Activated T-helper 9 cell treated with anti-CD3 and anti-CD28 coated beads, Interleukin-2, amount 50 U/mL, for 16 hours (primary cell): ENCODE data around the gene SH2D3C.
"Not testable (repeated sequence)": the region's sequence is repeated elsewhere in the genome, so short reads cannot be mapped to it uniquely, and the experiment has no call there.

Experiments
- DNase-seq: peaks from one replicate; pipeline ENCODE4 v3.0.0-alpha.2; 2020; ENCODE audit warnings: low read depth

Gene SH2D3C

DNA sequence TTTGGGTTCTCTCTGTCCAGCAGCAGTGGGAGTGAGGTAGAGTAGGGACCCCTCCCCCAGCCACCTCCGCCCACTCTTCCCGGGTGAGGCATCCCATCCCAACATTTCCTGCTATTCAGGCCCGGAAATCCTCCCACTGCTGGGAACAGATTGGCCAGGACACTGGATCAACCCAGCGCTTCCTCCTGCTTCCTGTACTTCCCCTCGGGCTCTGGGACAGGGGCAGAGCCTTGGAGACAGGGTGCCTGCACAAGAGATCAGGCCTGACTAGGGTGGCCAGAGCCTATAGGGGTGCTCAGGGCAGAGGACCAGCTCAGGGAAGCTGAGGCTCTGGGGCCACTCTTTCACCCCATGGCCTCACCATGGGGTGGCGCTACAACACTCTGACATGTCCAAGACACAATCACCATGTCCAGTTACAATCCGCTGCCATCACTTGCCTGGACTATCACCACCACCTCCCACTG lies 14.5 kb downstream of the SH2D3C start:
- no peak for DNase-seq

DNA sequence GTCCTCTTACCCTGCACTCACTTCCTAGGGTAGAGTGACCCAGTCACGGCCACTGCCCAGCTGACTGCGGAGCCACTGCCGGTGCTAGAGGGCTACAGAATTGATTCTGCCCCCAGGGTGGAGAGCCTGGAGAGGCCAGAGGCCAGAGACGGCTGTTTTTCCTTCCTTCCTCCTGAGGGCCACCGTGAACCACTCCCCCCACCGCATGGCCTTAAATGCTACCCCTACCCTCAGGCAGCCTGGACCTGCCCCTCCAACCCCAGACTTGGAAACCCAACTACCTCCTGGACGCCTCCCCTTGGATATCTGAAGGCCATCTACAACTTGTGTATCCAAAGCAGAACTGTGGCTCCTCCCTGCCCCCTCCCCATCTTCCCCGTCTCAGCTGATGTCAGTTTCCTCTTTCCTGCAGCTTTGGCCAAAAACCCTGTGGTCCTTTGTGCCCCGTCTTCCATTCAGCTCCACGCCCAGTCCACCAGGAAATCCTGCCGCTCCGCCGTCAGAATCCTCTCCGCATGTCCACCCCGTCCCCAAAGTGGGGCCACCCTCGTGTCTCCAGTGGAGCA lies 16.3 kb downstream of the SH2D3C start:
- no peak for DNase-seq

DNA sequence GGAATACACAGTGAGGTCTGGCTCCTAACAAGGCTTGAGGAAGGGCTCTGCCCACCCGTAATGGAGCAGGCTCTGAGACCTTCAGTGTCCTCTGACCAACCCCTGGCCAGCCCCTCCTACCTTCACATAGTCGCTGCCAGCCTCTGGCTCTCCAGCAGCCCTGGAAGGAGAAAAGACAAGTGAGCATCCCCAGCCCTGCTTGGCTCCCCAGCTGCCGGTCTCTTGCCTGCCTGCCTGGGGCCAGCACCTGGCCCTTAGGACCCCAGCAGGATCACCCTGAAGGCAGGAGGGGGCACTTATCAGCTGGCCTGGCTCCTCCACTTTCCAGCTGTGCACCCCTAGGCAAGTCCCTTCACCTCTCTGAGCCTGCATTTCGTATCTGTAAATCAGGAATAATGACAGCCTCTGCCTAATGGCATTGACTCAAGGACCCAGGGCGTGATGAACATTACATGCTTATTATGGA lies 16.9 kb downstream of the SH2D3C start:
- DNase-seq: no peak

DNA sequence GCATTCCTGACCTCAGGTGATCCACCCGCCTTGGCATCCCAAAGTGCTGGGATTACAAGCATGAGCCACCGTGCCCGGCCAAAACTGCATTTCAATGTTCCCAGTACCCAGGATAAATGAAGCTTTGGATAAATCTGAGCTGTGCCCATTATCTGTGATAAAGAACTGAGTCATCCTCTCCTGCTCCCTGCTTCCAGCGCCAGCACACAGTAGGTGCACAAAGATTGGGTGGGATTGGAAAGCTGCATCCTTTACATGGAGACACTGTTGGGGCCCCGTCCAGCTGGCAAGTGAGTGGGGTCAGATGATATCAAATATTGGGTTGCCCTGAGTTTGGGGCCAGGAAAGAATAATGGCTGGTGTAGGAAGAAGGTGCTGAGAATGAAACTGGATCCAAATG lies 17.4 kb downstream of the SH2D3C start:
- no peak for DNase-seq

DNA sequence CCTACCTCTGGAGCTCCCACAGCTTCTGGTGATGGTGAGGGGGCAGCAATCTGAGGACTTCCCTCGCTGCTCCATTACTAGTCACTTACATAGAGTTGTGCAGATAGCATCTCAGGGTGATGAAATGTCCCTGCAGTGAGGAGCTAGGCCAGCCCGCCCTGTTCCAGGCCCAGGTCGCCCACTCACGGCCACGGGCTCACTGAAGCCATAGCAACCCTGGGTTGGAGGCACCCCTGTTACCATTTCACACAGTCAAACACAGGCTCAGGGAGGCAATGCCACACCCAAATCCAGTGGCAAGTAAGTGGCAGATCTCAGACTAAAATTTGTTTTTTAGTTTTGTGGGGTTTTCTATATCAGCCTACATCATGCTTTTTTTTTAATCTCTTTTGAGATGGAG lies 19.6 kb downstream of the SH2D3C start:
- DNase-seq: no peak

DNA sequence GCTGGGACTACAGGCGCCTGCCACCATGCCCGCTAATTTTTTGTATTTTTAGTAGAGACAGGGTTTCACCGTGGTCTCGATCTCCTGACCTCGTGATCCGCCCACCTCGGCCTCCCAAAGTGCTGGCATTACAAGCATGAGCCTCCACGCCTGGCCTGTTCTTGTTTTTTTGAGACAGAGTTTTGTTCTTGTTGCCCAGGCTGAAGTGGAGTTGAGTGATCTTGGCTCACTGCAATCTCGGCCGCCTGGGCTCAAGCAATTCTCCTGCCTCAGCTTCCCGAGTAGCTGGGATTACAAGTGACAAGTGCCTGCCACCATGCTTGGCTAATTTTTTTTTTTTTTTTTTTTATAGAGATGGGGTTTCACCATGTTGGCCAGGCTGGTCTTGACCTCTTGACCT lies 21.7 kb downstream of the SH2D3C start:
- DNase-seq: not testable (repeated sequence)

DNA sequence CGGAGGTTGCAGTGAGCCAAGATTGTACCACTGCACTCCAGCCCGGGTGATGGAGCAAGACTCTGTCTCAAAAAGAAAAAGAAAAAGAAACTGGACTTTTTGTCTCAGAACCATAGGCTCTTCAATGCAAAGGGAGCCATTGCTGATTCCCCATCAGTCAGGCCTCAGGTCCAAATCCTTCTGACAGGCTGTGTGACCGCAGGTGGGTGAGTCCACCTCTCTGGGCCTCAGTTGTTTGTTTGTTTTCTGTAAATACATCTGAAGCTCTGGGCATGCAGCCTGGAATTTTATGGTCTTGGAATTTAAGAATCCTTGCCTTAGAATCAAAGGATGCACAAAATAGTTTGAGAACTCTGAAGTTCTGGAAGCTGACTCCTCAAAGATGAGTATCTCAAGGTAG lies 22.2 kb downstream of the SH2D3C start:
- no peak for DNase-seq

DNA sequence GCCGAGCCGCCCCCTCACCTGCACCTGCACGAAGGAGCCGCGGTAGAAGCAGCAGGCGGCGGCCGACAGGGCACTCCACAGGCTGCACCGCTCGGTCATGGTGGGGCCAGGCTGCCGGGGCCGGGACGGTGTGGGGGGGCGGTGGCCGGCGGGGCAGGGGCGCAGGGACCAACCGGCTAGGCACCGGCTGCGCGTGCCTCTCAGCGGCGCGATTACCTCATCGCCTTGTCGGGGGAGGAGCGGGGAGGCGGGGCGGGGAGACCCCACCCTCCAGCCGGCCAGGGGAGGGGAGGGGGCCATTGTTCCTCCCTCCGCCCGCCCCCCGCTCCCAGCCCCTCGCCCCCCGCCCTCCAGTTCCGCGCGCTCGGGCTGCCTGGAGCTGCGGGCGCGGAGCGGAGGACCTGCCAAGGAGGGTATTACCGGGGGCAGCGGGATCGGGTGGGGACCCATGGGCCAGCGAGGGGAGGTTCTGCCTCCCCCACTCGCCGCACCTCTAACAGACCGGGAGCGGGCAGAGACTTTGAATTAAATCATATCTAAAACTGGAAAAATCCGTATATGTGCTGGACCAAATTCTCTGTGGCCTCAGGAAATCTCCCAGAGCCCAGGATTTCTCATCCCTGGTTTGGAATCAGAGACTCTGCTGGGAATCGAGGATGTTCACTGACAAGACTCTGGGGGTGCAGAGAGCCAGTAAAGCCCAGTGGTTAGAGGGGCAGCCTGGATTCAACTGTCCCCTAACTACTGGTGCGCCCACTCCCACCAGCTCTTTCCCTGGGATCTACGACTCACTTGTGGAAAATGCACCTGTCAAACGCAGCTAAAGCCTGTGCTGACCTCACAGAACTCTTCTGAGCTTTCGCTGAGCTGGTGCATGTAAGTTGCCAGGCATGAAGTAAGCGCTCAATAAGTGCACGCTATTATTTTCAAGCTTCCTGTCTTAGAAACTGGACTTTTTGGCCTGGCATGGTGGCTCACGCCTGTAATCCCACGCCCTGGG lies 23.1 kb downstream of the SH2D3C start:
- DNase-seq: no peak

DNA sequence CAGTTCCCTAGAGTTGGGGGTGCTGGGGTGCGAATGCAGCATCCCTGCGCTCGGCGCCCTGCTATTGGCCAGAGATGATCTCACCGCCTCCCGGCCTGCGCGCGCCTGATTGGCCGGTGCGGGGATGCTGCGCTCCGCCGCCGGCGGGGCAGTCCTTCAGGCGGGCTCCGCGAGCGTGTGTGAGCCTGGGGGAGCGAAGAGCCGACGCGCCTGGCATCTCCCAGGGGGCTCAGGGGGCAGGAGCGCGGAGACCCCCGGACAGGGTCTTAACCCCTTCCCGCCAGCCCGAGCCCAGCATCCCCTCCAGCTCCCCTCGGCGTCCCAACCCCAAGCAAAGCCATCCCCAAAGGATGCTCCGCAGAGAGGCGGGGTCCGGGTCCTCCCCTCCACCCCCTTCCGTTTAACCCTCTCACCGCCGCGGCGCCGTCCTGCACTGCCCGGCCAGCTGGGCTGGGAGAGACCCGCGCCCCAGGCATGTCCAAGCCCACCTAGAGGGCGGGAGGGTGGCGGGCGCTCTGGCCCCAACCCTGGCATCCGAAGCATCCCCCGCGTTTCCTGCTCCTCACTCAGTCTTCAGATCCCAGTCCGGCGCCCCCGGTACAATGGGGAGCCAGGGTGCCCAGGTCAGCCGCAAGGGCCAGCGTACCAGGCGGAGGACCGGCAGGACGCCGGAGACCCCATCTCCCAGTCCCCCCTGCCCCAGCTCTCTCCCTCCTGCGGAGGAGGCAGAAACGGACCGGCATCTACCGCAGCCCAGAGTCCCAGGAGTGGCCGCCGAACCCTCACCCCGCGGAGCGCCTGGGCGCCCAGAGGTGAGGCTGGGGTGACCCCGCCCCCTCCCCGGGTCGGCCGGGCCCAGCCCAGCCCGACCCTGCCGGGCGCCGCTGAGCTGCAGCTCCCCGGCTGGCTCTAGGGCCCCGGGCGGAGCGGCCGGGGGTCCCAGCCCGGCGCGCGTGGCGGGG lies 24.1 kb downstream of the SH2D3C start:
- DNase-seq: no peak

DNA sequence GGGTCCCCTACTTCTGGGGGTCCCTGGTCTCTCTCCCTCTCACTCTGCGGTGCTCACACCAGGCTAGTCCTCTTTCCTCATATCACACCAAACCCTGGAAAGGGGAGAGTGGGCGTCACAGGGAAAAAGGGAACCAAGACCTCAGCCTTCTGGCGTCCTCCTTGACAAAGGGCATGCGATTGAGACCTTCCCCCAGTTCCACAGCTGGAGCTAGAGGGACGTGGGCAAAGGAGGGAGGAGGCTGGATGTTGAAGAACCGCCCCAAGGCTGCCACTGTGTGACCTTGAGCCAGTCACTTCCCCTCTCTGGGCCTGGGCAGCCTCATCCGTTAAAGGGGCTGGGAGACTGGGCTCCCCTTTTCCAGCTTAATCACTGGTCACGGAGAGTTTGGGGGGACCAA lies 24.8 kb downstream of the SH2D3C start:
- no peak for DNase-seq

DNA sequence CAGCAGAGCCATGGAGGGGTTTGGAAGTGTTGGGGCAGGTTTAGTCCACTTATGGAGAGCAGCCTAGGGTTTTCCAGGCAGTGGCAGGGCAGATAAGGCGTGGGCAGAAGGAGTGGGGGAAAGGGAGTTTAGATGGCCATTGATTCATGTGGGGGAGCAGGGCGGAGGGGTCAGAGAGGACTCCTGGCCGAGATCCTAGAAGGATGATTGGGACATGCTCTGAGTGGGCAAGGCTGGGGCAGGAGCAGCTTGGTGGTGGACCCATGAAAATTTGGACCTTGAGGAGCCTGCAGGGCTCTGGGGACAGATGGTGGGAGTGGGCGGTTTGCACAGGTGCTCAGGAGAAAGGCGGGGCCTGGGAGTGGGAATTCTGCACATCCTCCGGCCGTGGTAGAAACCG lies 25.3 kb downstream of the SH2D3C start:
- no peak for DNase-seq

DNA sequence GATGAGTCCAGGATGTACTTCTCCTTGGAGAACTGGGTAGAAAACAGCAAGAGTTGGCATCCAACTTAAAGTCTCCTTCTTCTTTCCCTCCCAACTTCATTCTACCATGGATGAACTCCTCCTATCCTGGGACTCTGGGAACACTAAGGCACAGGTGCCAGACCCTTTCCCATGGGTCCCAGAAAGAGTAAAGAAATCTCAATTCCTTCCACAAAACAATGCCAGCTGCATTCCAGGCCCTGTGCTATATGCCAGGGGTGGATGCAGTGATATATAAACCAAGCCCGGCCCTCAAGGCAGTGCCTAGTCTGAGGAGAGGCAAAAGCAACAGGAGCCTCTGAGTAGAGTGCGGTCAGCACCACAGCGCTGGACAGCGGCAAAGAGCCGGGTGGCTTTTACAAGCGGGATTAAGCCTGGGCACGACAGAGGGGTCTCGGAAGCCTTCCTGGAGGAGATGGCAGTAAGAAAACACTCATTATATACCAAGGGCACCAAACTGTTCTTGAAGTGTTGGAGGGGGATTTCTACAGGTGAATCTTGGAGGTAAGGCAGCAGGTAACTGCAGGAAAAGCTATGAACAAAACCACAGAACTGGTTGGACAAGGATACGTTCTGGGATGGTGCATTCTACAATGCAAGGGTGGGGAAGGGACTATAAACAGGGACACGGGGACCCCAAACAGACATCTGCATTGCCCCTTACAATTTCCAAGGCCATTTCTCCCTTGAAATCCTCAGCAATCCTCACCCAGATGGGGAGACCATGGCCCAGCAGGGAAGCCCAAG lies 27.0 kb downstream of the SH2D3C start:
- DNase-seq: no peak

DNA sequence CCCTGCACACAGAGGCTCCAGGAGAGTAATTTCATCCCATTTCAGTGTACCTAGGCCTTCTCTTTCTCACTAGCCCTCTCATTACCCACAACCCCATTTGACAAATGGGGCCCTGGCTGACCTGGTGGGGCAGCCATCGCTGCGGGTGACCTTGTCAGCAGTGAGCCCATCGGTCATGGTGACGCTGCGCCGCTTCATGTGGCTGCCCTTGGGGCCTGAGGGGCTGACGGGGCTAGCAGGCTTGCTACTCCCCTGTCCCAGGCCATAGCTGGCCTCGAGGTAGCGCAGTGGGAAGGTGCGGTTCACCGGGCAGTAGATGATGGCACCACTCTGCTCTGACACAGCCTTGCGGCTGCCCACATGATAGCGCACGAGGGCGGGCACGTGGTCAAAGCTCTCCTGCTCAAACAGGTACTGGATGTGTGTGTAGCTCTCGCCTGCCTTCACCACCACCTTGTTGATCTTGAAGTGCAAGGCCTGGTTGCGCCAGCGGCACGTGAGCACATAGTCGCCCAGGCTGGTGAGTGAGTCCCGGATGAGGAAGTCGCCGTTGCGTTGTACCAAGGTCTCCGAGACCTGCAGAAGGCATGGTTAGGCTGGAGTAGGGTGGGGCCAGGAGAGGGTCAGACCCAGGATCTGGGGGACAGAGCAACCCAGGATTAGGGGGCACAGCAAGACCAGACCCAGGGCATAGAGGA lies 29.2 kb downstream of the SH2D3C start:
- DNase-seq: no peak

DNA sequence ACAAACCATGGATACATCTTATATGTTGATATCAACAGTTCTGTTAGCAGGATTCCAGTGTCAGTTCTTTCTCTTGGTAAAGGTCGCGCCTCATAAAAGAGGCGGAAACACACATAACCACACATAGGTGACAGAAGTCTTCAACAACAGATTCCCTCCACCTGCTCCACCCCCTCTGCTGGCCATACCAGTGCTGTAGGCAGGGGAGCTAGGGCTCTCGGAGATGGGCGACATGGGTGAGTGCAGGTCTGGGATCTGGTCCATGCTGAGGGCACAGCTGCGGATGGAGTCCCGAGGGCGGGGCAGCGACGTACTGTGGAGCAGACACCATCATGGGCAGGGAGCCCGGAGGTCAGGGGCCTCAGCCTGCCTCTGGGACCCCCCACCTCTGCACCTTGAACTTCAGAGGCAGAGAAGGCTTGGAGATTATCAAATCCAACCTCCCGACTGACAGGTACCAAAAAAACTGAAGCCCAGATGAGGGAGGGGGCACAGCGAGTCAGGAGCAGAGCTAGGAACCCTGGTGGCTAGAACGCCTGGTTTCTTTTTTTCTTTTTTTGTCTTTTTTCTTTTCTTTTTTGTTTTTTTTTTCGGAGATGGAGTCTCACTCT lies 31.4 kb downstream of the SH2D3C start:
- no peak for DNase-seq

DNA sequence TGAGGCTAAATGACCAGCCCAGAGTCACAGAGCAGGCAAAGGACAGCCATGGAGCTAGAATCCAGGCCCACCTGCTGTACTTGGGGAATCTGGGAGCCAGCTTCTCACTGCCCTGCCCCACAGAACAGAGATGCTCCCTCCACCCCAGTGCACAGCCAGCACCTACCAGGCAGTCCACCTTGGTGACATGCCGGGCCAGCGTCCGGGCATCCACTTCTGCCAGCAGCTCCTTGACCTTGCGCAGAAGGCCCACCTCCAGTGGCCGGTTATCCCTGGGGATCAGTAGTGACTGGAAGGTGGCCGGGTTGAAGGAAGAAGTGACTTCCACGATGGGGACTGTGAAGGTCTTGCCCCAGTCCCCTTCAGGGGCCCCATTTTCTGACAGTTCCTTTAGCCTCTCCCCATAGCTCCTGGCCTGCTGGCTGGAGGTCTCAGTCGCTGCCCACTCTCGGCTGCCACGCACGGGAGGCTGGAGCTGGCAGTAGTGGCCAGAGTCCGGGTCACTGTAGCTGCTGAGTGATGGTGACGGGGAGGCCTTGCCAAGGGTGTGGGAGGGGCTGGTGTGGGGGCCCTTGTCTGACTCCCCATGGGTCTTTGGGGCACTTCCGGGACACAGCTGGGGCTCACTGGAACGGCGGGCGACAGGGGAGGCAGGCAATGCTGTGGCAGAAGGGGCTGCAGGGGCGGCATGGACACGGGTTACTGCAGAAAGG lies 33.9 kb downstream of the SH2D3C start:
- no peak for DNase-seq

DNA sequence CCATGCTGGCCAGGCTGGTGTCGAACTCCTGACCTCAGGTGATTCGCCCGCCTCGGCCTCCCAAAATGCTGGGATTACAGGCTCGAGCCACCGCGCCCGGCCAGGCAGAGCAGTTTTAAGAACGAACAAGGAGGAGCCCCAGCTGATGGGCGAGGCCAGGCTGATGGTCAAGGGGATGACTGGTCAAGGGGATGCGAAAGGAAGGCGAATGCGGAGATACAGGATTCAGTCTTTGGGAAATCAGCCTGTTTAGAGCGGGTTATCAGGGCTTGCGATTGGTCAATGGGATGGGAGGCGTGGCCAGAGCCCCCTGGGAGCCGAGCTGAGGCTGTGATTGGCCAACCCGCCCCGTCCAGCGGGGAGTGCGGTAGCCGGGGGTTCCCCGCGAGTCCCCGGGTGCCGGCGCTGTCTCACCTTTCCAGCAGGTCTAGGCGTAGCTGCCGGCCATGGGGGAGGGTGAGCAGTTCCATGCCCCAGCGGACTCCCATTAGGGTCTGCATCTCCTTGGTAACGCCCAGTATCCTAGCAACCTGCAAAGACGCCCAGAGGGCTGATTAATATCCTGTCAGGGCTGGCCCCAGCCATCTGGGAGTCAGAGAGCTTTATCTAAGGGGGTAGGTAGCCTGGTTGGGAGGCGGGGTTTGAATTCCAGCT lies 35.9 kb downstream of the SH2D3C start:
- no peak for DNase-seq

DNA sequence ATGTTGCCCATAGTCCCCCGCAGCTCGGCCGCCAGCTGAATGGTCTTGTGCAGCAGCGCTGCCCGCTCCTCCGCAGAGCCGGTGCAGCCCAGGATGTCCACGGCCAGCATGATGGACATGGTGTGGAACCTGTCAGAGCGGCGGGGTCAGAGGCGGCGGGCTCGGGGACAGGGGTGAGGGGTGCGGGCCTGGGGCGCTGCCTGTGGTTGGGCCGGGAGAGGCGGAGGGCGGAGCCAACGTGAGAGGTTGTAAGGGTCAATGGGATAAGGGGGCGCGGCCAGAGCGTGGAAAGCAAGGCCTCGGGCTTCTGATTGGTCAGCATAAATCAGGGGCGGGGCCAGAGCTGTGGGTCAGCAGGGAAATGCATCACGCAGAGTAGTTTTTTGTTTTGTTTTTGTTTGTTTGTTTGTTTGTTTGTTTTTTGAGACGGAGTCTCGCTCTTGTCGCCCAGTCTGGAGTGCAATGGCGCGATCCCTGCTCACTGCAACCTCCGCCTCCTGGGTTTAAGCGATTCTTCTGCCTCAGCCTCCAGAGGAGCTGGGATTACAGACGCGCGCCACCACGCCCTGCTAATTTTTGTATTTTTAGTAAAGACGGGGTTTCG lies 36.5 kb downstream of the SH2D3C start:
- no peak for DNase-seq

DNA sequence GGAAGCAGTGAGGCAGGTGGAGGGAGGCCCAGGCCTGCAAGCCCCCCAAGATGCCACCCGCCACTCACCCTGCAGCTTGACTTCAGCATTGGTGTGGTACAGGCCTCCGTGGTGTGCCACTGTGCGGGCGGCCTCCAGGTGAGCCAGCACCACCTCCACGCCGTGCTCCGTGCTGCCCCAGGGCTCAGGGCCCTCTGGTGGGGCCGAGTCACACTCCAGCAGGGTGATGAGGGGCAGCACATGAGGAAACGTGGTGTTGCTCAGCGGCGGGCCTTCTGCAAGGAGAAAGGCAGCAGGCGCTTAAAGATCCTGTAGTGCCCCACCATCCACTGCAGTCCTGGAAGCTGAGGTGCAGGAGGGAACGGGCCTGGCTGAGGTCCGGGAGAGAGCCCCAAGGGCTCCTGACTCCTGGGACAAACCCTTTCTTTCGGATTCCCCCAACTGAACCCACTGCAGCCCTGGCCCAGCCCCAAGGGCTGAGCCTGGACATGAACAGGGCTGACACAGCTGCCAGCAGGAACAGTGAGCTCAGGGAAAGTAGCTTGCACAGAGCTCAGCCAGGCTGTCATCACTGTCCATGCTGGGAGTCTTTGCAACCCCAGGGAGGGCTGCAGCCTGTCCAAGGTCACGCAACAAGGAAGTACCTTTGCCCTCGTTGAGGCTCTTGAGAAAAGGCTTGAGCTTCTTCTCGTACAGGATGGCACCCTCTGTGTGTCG lies 38.7 kb downstream of the SH2D3C start:
- DNase-seq: no peak
